HG02798 (cell line): ENCODE measurements around the gene ANKRD44.
"Not testable (repeated sequence)": the region's sequence is repeated elsewhere in the genome, so short reads cannot be mapped to it uniquely, and the experiment has no call there.

Experiments
- ATAC-seq: cut with Tn5 transposase; IDR thresholded peaks from one replicate; pipeline ENCODE4 v1.9.1; 2021; ENCODE audit warnings: mild to moderate bottlenecking; ENCODE audit not compliant: unreplicated experiment, poor library complexity

ANKRD44 gene

DNA sequence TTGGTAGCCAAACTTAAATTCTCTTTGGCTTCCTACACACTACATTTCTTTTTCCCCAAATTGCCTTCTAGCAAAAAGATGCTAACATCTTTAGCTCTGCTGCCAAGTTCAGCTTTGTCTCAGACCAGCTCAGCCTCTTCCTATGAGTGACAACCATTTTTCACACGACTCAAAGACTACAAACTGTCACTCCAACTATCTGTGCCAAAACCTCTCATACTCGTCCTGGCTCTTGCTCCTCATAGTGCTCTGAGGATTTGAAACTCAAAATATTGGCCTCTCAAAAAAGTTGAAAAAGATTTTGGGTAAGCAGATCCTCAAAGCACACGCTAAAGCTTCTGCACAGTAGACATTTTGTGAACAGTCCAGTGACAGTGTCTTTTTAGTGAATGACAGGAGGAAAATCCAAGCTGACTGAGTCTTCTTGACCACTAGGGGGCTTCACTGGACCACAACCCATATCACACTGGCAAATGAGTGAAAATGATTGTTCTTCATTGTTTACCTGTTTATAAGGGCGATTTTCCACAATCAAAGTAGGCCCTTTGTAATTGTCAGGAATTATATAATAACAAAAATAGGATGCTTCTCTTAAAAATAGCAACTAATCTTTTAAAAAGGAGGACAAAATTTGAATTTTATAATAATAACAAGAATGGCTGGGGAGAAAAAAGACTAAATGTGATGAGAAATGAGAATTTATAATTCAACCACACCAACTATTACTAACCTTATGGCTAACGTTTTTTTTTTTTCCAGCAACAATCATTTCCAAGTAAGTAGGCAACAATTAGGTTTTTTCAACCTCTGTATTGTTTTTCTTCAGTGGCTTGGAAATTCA is 298.6 kb downstream of the ANKRD44 start:
- peak; percentile 54 for ATAC-seq

DNA sequence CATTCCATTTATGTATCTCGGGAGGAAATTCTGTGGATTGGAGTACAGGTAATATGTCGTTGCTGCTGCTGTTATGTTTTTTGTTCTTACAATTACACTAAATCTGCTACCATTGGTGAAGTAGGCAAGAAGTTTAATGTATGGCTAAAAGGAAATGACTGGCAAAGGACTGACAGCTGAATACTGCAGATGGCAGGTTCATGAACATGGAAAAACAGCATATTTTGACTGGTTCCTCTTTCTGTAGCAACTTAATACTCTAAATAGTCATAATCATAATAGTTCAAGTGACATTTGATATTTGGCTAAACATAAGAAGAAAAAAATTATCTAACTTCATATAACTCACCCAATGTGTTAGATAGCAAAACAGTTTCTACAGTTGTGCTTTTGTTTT is 299.6 kb downstream of the ANKRD44 start:
- no peak for ATAC-seq

DNA sequence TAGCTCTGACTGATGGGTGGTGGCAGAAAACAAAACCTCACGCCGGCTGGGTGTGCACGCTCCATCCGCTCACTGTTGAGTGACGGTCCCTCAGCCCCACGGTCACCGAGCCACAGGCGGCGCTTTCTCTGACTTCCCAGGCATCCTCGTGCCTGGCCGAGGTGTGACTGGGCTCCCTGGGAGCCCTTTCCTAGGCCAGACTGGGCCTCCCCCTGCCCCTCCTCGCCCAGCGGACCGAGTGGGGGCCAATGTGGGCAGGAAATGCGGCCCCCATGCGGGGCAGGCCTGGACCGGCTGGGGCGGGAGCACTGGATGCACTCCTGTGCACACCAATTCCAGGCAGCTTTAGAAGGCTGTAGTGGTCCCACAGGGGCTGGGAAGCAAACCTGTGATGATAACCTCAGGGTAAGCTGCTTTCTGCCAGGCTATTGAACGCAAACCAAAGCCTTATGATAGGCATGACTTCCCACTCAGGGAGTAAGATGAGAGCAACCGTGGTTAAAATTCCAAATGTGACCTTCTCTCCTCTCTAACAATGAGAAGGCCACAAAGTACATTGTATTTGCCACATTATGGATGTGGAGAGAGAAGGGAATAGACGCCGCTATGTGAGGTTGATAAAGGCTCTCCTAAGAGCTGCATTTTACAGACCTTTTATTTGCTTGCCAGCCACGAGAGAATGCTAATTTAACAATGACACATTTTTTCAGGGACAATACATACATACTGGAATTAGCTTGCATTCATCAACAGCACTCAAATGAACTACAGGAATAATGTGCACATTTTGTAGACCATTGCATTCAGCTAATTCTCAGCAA is 300.2 kb downstream of the ANKRD44 start:
- no peak for ATAC-seq

DNA sequence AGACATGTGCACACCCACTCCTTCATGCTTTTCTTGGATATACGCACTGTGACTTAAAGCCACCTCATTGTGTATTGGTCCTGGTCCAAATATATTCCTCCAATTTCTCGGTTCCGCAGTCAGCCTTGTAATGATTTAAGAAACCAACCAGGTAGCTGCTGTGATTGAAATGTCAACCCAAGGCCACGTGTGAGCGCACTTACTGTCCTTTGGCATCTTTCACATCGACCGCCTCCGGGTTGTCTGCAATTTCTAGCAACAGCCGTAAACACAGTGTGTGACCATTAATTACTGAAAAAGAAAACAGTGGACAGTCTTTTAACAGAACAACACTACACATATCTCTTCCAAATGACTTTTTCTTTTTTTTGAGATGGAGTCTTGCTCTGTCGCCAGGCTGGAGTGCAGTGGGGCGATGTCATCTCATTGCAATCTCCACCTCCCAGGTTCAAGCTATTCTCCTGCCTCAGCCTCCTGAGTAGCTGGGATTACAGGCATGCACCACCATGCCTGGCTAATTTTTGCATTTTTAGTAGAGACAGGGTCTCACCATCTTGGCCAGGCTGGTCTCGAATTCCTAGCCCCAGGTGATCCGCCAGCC is 301.7 kb downstream of the ANKRD44 start:
- ATAC-seq = not testable (repeated sequence)

DNA sequence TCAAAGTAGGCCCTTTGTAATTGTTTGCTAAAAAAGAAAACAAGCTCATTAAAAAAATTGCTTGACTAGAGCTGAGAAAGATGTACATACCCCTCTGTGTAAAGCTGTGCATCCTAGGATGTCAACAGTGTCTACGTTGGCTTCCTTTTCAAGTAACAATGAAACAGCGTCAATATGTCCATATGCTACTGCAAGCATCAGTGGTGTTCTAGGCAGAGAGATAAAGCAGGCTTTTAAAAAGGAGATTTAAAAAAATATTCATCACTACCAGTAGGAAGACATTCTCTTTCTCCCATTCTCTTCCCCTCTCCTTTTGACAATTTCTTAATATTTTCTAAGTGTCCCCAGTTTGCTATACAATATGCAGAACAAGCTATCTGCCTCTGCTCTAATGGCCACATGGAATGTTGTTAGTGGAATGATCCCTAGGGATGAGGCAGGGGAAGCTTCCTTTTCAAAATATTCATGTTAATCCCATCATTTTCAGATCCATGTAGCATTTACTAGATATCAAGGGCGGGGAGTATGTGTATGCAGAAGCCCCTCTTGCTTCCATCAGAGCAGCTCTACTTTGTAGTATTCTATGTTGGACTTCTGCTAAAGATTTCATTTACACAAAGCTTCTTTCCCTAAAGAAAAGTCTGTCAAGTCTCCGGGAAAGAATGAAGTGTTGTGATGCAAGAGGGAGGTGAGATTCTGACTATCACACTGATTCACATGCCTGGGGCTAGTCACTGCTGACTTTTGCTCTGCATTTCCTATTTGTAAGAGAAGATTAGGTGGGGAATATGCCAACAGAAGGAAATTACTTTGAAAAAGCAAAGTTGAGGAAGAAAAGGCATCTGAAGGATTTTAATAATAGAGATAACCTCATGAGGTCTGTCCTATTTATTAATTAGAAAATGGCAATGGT is 302.6 kb downstream of the ANKRD44 start:
- no peak for ATAC-seq

DNA sequence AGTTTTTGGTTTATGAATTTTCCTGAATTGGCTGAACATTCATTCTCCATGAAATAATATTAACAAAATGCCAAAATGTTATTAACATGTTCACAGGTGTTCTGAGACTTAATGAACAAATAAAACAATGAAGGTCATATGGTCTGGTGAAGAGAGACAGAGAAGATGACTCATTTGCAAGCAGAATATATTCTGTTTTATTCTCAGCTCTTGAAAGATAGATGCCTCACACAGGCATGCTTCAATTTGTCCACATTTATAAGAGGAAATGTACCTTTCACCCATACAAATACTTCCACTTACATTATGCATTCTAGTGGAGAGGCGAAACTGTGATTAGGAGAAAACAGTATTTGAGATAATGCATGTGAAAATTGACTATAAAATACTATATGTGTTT is 308.7 kb downstream of the ANKRD44 start:
- no peak for ATAC-seq

DNA sequence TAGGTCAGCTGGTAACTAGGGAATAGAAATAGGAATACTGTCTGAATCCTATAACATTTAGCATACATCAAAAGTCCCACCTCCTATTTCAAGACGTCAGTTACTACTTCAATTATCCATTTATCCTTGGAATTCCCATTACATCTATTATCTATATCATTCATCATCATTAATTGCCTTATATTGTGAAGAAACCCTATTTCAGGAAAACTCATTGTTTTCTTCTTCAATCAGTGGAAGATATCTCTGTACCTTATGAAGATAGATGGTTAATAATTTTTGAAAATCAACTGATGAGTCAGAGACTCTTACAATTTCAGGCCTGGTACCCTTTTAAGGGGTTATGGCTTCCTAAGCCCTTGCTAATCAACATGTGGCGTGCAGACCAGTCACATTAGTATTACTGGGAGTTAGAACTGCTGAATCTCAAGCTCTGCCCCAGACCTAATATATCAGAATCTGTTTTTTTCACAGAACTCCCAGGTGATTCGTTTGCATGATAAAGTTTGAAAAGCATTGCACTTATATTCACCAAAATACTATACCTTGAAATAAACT is 314.7 kb downstream of the ANKRD44 start:
- ATAC-seq = no peak

DNA sequence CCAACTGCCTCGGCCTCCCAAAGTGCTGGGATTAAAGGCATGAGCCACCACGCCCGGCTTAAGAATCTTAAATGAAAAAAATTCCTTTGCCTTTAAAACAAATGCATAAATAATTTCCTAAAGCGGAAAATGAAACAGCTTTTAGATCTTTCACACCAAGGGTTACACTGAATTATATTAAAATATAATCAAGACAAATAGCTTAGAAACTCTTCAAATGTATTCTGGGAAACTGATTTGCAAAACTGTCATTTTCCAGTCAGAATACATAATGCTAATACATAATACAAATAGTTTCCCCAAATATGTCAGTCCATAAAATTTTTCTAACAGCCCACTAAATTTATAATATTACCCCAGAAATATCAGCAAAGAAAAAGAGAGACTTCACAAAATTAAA is 315.8 kb downstream of the ANKRD44 start:
- no peak for ATAC-seq

DNA sequence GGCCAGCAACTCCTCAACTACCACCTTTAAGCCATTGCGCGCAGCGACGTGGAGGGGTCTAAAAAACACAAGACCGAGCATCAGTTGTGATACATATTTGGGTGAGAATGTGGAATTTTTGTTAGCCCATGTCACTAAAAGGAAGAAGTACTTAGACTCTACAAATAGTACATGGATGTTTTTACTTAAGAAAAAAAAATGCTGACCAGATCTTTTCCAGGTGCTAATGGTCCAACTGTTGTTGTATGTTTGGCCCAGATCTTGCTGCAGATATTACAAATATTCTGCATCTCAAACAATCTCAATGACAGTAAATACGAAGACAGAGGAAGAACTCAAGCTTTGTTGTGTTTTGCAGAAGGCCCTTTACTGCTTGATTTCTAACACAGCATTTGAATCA is 317.0 kb downstream of the ANKRD44 start:
- ATAC-seq = no peak

DNA sequence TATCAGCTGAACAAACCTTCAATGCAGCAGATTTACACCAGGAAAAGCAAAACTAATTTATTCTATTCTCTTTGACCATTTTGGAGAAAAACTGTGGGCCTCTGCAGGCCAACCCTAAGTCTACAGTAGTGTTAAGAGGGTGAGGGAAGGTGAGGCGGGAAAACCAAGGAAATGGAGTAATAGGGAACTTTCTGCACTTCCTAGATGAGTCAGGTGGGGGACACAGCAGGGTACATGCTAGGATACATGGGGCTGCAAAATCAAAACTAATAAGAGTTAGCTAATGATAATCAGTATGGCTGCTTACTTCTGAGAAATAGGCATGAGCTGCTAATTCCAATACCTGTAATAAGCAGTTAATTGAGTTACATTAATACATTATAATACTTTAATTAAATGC is 318.1 kb downstream of the ANKRD44 start:
- ATAC-seq = no peak

DNA sequence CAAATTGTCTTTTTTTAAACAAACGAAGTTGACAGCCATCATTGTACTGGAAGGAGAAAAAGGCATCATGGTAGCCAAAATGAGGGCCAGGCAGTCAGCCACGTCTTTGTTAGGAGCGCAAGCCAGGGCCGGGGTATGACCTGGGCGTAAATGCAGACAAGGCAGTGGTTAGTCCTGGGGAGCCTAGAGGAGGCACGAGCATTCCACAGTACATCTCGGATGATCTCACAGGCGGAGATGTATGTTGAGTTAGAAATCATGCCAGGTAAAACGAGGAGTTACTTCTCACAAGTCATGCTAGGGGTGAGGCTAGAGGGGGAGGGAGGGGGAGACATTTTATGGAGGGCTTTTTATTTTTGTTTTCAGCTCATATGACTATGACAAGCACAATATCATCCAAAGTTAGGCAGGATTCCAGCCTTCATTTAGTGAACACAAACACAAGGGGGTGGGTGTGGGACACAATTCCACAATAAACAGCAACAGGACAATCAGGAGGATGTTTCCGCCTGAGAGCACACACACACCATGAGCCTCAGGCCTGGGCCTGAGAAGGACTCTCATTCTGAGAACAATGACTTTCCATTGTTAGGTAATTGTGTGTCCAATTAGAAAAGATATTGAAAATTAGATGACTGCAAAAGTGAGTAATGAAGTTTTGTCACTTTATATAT is 319.7 kb downstream of the ANKRD44 start:
- ATAC-seq = no peak

DNA sequence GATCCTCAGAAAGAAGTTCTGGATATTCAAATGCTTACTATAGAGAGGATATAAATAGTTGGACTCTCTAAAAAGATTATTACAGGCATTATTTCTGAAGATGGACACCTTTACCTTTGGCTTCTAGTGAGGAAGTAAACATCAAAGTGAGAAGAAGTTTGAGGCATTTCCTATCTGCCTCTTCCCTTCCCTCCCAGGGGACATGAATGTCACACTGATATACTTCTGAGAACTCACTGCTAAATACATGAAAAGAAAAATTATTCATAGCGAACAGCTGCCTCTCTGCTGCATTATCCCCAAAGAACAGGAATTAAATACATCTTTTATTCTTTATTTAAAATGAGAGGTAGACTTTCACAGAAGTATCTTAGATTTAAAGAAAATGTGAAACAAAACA is 320.5 kb downstream of the ANKRD44 start:
- ATAC-seq = no peak

DNA sequence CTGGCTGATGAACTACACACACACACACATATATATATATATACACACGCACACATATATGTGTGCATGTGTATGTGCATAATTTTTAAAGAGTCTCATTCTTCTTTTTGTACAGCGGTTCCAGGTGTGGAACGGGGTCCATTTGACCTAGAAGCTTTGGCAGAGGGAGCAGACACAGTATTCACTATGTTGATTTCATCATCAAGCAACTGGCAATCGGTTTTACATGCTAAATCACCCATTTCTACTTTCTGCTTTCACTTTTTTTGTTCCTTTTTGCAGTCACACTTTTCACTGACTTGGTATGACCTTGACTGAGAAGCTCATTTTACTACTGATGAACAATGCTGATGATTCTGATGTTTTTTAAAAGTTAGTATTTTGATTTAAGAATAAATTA is 321.1 kb downstream of the ANKRD44 start:
- ATAC-seq = no peak

DNA sequence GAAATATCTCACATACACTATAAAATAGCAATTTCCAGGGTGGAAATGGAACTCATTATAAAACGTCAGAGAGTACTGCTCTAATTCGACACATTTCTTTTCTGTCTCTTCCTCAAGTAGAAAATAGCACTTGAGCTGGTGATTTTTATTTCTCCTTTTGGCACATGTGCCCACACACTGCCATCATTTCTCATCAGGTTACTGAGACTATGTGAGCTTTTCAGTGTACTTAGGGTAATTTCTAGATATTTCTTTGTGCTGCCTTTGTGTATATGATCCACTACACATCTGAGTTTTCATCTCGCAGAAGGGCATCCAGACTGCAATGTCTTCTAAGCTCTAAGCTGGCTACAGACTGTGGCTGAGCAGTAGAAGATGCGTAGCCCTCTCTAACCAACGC is 321.9 kb downstream of the ANKRD44 start:
- no peak for ATAC-seq

DNA sequence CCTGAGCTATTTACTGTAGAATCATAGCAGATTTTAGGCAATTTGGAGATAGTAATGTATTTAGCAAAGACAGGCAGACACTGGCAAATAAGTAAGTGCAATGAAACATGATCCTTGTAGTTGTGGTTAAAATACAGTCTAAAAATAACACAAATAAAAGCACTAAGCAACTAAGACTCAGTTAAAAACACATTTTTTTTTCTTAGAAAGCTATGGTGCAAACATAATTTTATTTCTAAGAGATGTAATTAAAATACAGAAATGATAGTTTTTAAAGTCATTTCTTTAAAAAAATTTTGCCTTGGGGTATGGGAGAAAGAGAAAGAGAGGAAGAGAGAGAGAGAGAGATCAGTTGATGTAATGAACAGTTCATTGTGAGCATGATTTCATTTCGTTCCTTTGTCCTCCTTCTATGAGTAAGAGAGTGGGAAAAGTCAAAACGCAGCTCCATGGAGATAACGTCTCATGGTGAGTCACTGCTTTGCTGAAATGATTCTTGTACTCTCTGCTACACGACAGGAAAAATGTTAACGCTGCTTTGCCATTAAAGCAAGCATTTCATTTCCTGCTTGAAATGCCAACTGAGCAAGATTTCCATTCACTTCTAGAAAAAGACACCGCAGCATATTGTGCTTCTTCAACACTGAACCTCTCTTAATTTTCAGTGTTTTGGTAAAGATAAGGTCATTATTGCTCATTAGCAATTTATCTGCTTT is 322.8 kb downstream of the ANKRD44 start:
- ATAC-seq = no peak

DNA sequence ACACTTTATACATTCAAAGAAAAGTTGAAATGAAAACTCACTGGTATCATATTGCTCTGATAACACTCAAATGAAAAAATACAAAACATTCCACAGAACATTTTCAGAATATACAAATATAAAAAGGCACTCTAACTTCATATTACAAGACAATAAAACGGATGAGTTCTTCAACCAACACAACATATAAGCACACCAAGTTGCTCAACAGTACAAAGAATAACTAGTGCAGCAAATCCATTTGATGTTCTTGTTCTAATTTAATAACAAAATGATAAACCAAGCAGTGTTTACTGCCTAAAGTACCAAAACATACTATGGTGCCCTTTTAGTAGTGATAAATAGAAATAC is 323.3 kb downstream of the ANKRD44 start:
- no peak for ATAC-seq

DNA sequence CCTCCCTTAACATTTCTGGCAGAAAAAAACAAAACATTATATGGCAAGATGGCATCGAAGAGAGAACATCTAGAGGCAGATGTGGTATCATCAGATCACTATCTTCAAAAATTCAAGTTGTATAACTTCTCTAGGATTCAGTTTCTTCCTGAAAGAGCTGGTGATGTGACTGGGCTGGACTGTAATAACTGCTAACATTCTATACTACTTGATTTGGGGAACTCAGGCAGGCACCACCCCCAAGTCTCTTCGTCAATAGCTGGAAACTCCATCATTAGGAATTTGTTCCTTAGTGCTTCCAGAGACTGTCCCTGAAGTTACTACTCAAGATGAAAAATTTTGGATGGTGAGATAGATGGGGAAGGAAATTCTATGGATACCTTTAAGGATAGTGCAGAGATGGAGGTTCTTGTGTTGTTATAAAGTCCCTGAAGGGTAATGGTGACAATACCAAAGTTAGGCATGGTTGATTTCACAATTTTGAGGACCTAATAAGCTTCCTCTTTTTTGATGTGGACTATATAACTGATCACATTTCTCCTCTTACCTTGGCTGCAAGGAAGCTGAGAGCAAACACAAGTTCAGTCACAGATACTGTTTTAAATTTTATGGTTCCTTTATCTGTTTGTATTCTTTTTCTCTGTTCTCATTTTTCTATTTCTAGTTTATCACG is 324.9 kb downstream of the ANKRD44 start:
- no peak for ATAC-seq

DNA sequence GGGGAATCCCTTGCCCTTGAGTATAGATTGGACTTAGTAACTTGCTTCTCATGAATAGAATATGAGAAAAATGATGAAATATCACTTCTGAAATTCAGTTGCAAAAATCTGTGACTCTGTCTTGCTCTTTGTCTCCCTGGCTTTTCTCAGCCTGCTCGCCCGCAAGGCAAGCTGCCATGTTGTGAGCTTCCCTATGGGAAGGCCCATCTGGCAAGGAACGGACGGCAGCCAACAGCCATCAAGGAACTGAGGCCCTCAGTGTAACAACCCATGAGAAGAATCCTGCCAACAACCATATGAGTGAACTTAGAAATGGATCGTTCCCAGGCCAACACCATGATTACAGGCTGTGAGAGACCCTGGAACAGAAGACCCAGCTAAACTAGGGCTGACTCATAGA is 325.7 kb downstream of the ANKRD44 start:
- ATAC-seq = no peak
